Endothelial cell of umbilical vein (primary cell): ENCODE measurements around the gene HYAL1. TPM values are rescaled to one million over a fixed set of nuclear protein-coding genes. Genes with fewer than 3 reads are reported as not detected.

Experiments used
- BruUV-seq: library from RNA; stranded (reverse); fragments of 400-500 nt; replicated peaks from 2 replicates; lab custom pipeline; 2021; lab: Mats Ljungman, UMichigan
- CTCF ChIA-PET: fragments of 300-600, 350-600 bp; sonication (Branson Sonifier 250); formaldehyde crosslinking; loops from one replicate; lab custom pipeline; 2021; ENCODE audit warnings: antibody characterized with exemption, inconsistent platforms; lab: Charles Lee
- POLR2A ChIA-PET: fragments of 300-600, 350-600 bp; sonication (Branson Sonifier 250); formaldehyde crosslinking; loops from one replicate; lab custom pipeline; 2021; ENCODE audit warnings: antibody characterized with exemption, inconsistent platforms; lab: Charles Lee
- DNase-seq: peaks from one replicate; pipeline ENCODE4 v3.0.0-alpha.2; 2011; ENCODE audit warnings: low read depth, low spot score
- FAIRE-seq: peaks from 2 replicates; lab custom pipeline; 2011; peaks lifted over from hg19 to GRCh38; lab: Jason Lieb, UNC
- H2AFZ ChIP-seq: 2 replicates; pipeline ENCODE4 v1.6.0; 2012; ENCODE audit warnings: low read depth, low read length, control low read depth, inconsistent platforms
- H3K27ac ChIP-seq: 2 replicates; pipeline ENCODE4 v1.5.1; 2011; ENCODE audit warnings: low read depth, mild to moderate bottlenecking, control low read depth, low read length, moderate library complexity; ENCODE audit not compliant: insufficient read depth
- H3K27me3 ChIP-seq, 2 experiments: 2 replicates each; pipeline versions ENCODE4 v1.6.0 to v1.6.1; 2011; ENCODE audit warnings: low read length in 2 of 2, mixed read lengths in 1 of 2; ENCODE audit not compliant: control insufficient read depth in 2 of 2, insufficient read depth in 2 of 2
- H3K36me3 ChIP-seq, 2 experiments: 2 replicates in 1 of 2; 3 replicates in 1 of 2; pipeline ENCODE4 v1.5.1; 2011; ENCODE audit warnings: low read length in 2 of 2, mild to moderate bottlenecking in 1 of 2, moderate library complexity in 1 of 2; ENCODE audit not compliant: control insufficient read depth in 2 of 2, insufficient read depth in 2 of 2; ENCODE audit errors: extremely low read depth in 1 of 2
- H3K4me1 ChIP-seq: 3 replicates; pipeline ENCODE4 v1.5.1; 2011; ENCODE audit warnings: mild to moderate bottlenecking, low read length; ENCODE audit not compliant: control insufficient read depth, insufficient read depth; ENCODE audit errors: extremely low read depth
- H3K4me2 ChIP-seq: 2 replicates; pipeline ENCODE4 v1.6.1; 2011; ENCODE audit warnings: low read length, control low read depth, mixed read lengths; ENCODE audit not compliant: insufficient read depth
- H3K4me3 ChIP-seq, 3 experiments: fragments of 200-600 bp in 1 of 3; sonication (generic), shearing (Covaris generic) in 1 of 3; replicated peaks in 1 of 3; 2 replicates each; pipeline ENCODE4 v1.5.1; 2011 to 2016; ENCODE audit warnings: control low read depth in 3 of 3, low read length in 3 of 3, mild to moderate bottlenecking in 2 of 3, inconsistent platforms in 1 of 3, low read depth in 1 of 3, moderate library complexity in 1 of 3; ENCODE audit not compliant: insufficient read depth in 1 of 3
- H3K79me2 ChIP-seq: 2 replicates; pipeline ENCODE4 v1.6.0; 2012; ENCODE audit warnings: low read length, inconsistent platforms; ENCODE audit not compliant: control insufficient read depth, insufficient read depth
- H3K9ac ChIP-seq: replicated peaks from 2 replicates; pipeline ENCODE3; 2011; ENCODE audit warnings: low read length, control low read depth; ENCODE audit not compliant: insufficient read depth; ENCODE audit errors: extremely low read depth
- H3K9me1 ChIP-seq: replicated peaks from 3 replicates; pipeline ENCODE4 v1.6.0; 2011; ENCODE audit warnings: mild to moderate bottlenecking, low read length; ENCODE audit not compliant: control insufficient read depth, insufficient read depth; ENCODE audit errors: extremely low read depth
- H3K9me3 ChIP-seq: replicated peaks from 2 replicates; pipeline ENCODE4 v1.5.1; 2012; ENCODE audit warnings: low read length, inconsistent platforms; ENCODE audit not compliant: control insufficient read depth, insufficient read depth
- H4K20me1 ChIP-seq: replicated peaks from 2 replicates; pipeline ENCODE3; 2011; ENCODE audit warnings: mild to moderate bottlenecking, low read length; ENCODE audit not compliant: control insufficient read depth, insufficient read depth; ENCODE audit errors: extremely low read depth
- CTCF ChIP-seq, 2 donors: IDR thresholded peaks; 1 replicate in 1 of 2; 2 replicates in 1 of 2; pipeline ENCODE4 v1.5.1; 2011; ENCODE audit warnings: low read length in 2 of 2, mild to moderate bottlenecking in 2 of 2, moderate library complexity in 2 of 2, control low read depth in 1 of 2, inconsistent platforms in 1 of 2, low read depth in 1 of 2; ENCODE audit not compliant: insufficient read depth in 1 of 2; ENCODE audit errors: extremely low read depth in 1 of 2
- EZH2 ChIP-seq: IDR thresholded peaks from 2 replicates; pipeline ENCODE4 v1.6.1; 2012; ENCODE audit warnings: borderline replicate concordance, low read depth, mild to moderate bottlenecking, moderate library complexity, low read length, inconsistent platforms; ENCODE audit not compliant: severe bottlenecking
- FOS ChIP-seq: IDR thresholded peaks from 2 replicates; pipeline ENCODE4 v1.6.1; 2011; ENCODE audit warnings: mild to moderate bottlenecking, low read length, moderate library complexity, borderline replicate concordance; ENCODE audit not compliant: insufficient read depth
- MAX ChIP-seq: IDR thresholded peaks from 2 replicates; pipeline ENCODE4 v1.6.1; 2011; ENCODE audit not compliant: insufficient read depth, insufficient read length
- POLR2A ChIP-seq: IDR thresholded peaks from 2 replicates; pipeline ENCODE4 v1.6.1; 2012; ENCODE audit warnings: low read depth, mild to moderate bottlenecking, control low read depth, low read length
- POLR2AphosphoS5 ChIP-seq: IDR thresholded peaks from 2 replicates; pipeline ENCODE4 v1.6.1; 2012; ENCODE audit warnings: low read depth, mild to moderate bottlenecking, control low read depth, low read length, moderate library complexity; ENCODE audit not compliant: insufficient read depth
- dilution Hi-C: fragments of 300-500 bp; cut with MboI; formaldehyde crosslinking; loops from one replicate; pipeline ENCODE4 v1.15.0; 2019; ENCODE audit warnings: low sequenced_read_pairs; ENCODE audit not compliant: extremely low pct_ligation_motif_present
- intact Hi-C: fragments of 100-400 bp; cut with micrococcal nuclease; formaldehyde crosslinking; loops from one replicate; pipeline ENCODE4 v1.10.0; 2022
- polyA plus RNA-seq, 4 experiments: library from polyadenylated mRNA; depleted of rRNA in 3 of 4; stranded (reverse) in 3 of 4; unstranded in 1 of 4; fragments of >200 nt; gene quantifications; 2 replicates each; pipeline versions ENCODE4 v1.2.1 to v1.2.3, GENCODE V29; 2011 to 2012; ENCODE audit warnings: missing spikeins in 1 of 4
- total RNA-seq: library from RNA; stranded (reverse); gene quantifications from 2 replicates; pipeline ENCODE4 v1.2.3, GENCODE V29; 2021

The HYAL1 gene
- total and polyA plus RNA-seq, 2 donors (not counting 3 experiments of a cell fraction or from before 2014, with no cell fraction given) = 2.2 to 3.3 TPM

DNA sequence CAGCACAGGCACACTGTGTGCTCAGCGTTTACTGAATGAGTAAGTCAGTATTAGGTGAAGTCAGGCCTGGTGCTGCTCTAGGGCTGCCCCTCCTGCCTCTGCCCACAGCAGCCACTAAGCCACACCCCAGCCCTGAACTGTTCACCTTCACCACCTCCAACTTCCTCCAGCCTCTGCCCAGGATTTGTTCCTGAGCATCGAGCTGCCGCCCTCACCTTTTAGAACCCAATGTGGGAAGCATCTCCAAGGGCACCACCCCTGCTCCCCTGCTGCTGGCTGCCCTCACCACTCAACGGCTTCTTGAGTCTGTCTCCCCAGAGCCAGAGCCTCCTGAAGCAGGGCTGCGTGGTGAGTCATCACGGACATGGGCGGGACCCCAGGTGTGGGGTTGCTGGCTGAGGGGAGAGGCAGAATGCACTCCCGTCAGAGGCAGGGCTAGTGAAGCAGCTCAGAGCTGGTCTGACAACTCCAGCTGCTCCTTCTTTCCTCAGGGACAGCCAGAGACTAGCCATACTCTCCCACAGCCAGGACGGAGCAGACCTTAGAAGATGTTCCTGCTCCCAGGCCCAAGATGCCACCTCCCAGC lies 13.4 kb upstream of the HYAL1 start:
- no peaks in the 10 kb centered on the region for H4K20me1 ChIP-seq
- intact Hi-C loops (no loop called here), dilution Hi-C loops (no loop called here)
- H3K79me2 ChIP-seq = peaks cover 49% of the 10 kb centered on the region
- no peak overlapping the region for H3K9ac ChIP-seq
- no peaks in the 10 kb centered on the region for H3K9me3 ChIP-seq
- TF ChIP-seq MAX (no peak), FOS (peak; percentile 33), CTCF (IDR thresholded peaks at IDR 0.05; ENCODE audit: extremely low read depth in 1 of 2, insufficient read depth in 1 of 2, low read depth in 1 of 2, low read length in 2 of 2) (no peak)
- no peak overlapping the region for H3K27ac ChIP-seq
- H3K4me3 ChIP-seq = no peak overlapping the region
- H3K36me3 ChIP-seq = peaks cover 17 to 47% of the 10 kb centered on the region in 2 experiments
- POLR2A ChIA-PET = interaction anchor here (0.7 kb wide), 1 partner anchor 17 kb away, joined by 3 read pairs; the partner anchor contains the start of genes HYAL3 and NAA80
- CTCF ChIA-PET = interaction anchor here (0.8 to 1.6 kb wide), 2 partner anchors 11 to 17 kb away, joined by 4 to 6 read pairs; partner anchors contain the start of genes HYAL3 and NAA80
- H3K27me3 ChIP-seq = no peaks in the 10 kb centered on the region
- peak; percentile 41 for DNase-seq
- no peaks in the 10 kb centered on the region for H3K9me1 ChIP-seq
- BruUV-seq = no TSS peak
- H3K4me1 ChIP-seq = peaks cover 45% of the 10 kb centered on the region
- H2AFZ ChIP-seq = no peak overlapping the region
- peak; percentile 94 for FAIRE-seq
- no peak overlapping the region for H3K4me2 ChIP-seq

DNA sequence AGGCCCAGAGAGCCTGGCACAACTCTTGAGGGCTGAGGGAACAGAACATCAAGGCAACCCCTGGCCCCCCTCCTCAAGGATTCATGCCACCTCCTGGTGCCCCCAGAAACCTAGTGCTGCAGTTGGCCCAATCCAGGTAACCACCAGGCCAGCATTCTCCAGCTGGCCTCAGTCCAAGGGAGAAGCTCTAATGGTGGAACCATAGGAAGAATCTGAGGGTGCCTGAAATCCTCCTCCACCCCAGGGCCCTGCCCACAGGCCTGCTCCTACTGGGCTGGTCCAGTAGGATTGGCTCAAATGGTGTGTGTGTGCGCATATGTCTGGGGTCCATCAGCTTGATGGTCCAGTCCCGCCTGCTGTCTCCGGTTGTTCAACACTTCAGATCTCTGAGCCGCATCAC lies 11.4 kb upstream of the HYAL1 start:
- CTCF ChIA-PET = interaction anchor here (1.8 to 2.2 kb wide), 2 partner anchors 9 to 10 kb away, joined by 5 to 19 read pairs; no protein-coding TSS in a partner anchor
- Histone ChIP-seq H3K4me3 (no peak overlapping the region), H3K27ac (no peak overlapping the region), H4K20me1 (no peaks in the 10 kb centered on the region), H2AFZ (no peak overlapping the region), H3K9ac (no peak overlapping the region), H3K27me3 (no peaks in the 10 kb centered on the region), H3K36me3 (peaks cover 17 to 43% of the 10 kb centered on the region in 2 experiments), H3K4me2 (no peak overlapping the region), H3K4me1 (peaks cover 36% of the 10 kb centered on the region), H3K9me1 (no peaks in the 10 kb centered on the region), H3K9me3 (no peaks in the 10 kb centered on the region), H3K79me2 (peaks cover 35% of the 10 kb centered on the region)
- DNase-seq (no peak), FAIRE-seq (no peak)
- TF ChIP-seq EZH2 (no peak), POLR2A (peak; percentile 85), POLR2AphosphoS5 (peak; percentile 74)
- BruUV-seq = no TSS peak
- intact Hi-C loops = no loop called here
- POLR2A ChIA-PET = interaction anchor here (0.6 kb wide), 1 partner anchor 9 kb away, joined by 4 read pairs; no protein-coding TSS in a partner anchor
- dilution Hi-C loops = no loop called here
